Measurements from ENCODE around the gene OMA1. TPM values are rescaled to one million over a fixed set of nuclear protein-coding genes. Genes with fewer than 3 reads are reported as not detected.

The OMA1 gene
- 30.4 TPM for total RNA-seq

GRCh38 chr1:58546520-58547308 is at the start of gene OMA1:
OMA1 (minus strand) TSS chr1:58546726; CDS start chr1:58539294, 7,432 bp downstream.

GRCh38 chr1:58576727-58577653 is 30.5 kb upstream of the OMA1 start, which contains the start of gene TACSTD2:
TACSTD2 (minus strand) TSS chr1:58577252; CDS start chr1:58577156, 96 bp downstream.

Other genes with a start within 250 kb of the OMA1 start
- gene TACSTD2, start 30.5 kb upstream of the OMA1 start, total RNA-seq: 0.23 TPM
- 41.5 TPM for gene MYSM1, start 153.3 kb upstream of the OMA1 start, total RNA-seq
- 69.9 TPM for gene JUN, start 237.3 kb upstream of the OMA1 start, total RNA-seq